ENCODE results near the gene KLK13.

The KLK13 gene

DNA sequence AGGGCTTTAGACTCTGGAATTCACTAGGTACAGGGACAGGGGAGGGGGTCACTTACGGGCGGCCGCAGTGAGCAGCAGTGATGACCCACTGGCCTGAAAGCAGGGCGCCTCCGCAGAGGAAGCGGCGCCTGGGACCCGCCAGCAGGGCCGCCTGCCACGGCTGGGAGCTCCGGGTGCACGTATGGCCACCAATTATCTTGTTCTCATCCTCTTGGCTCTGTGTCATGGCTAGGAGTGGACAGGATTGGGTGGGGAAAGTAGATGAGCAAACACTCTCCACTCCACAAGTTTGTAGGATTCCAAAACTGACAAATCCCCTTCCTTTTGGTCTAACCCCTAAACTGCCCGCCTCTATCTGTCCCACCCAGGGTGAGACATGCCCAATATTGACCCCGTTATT, 16.6 kb upstream of the KLK13 start:
- 95 to 96% methylated on average over 14 of the region's 14 CpGs for WGBS, 2 experiments
- Histone ChIP-seq H3K4me3 (ENCODE audit: insufficient read depth, low read depth, low read length) (no peak overlapping the region), H3K4me1 (ENCODE audit: control insufficient read depth, insufficient read depth, low read length) (no peaks in the 10 kb centered on the region), H3K27me3 (ENCODE audit: control insufficient read depth, insufficient read depth, low read length, poor library complexity, severe bottlenecking) (no peaks in the 10 kb centered on the region), H3K36me3 (ENCODE audit: control insufficient read depth, insufficient read depth, low read length) (no peaks in the 10 kb centered on the region), H3K9me3 (ENCODE audit: control insufficient read depth, low read length) (no peaks in the 10 kb centered on the region), H3K27ac (ENCODE audit: insufficient read depth, low read depth, low read length, poor library complexity, severe bottlenecking) (no peak overlapping the region)

DNA sequence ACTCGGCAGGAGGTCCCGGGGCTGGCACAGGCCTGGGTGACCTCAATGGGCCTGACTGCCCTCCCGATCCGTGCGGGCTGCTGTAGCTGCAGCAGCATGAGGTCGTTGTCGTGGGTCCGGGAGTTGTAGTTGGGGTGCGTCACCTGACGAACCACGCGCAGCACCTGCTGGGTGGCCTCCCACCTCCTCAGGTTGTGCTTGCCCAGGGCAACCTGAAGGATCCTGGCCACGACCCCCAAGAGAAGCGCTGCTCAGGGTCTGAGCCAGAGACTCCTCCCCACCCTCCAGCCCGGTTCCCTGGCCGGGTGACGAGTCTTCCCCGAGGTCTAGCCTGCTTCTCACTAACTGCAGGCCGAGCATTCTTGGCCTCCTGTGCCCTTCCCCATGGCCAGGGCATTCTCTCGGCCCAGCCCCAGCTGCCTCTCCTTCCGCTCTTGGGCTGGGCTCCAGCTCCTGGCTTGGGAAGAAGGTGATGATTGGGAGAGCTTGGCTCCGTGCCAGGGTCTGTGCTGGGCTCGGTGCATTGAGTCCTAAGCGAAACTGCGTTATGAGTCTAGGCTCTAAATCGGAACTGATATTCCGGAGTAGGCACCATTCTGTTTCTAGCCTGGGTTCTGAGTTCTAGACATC, 14.7 kb upstream of the KLK13 start:
- no peak overlapping the region for H3K4me3 ChIP-seq (ENCODE audit: insufficient read depth, low read depth, low read length)
- no peaks in the 10 kb centered on the region for H3K9me3 ChIP-seq (ENCODE audit: control insufficient read depth, low read length)
- H3K4me1 ChIP-seq (ENCODE audit: control insufficient read depth, insufficient read depth, low read length): no peaks in the 10 kb centered on the region
- H3K27me3 ChIP-seq (ENCODE audit: control insufficient read depth, insufficient read depth, low read length, poor library complexity, severe bottlenecking): no peaks in the 10 kb centered on the region
- no peak overlapping the region for H3K27ac ChIP-seq (ENCODE audit: insufficient read depth, low read depth, low read length, poor library complexity, severe bottlenecking)
- 93 to 94% methylated on average over 27 of the region's 27 CpGs for WGBS, 2 experiments
- H3K36me3 ChIP-seq (ENCODE audit: control insufficient read depth, insufficient read depth, low read length): no peaks in the 10 kb centered on the region

DNA sequence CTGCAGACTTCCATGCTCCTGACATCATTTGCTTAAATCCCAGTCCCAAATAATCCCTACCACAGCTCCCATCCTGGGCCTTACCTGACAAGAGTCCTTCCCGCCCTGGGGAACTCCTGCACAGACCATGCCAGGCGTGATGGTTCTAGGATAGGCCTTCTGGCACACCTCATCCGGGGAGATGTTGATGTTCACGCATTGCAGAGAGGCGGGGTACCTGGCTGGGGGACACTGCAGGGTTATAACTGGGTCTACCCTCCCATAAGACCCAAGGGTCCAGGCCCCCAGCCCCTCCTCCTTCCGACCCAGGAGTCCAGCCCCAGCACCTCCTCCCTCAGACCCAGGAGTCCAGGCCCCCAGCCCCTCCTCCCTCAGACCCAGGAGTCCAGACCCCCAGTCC, 13.8 kb upstream of the KLK13 start:
- Histone ChIP-seq H3K27ac (ENCODE audit: insufficient read depth, low read depth, low read length, poor library complexity, severe bottlenecking) (no peak overlapping the region), H3K36me3 (ENCODE audit: control insufficient read depth, insufficient read depth, low read length) (no peaks in the 10 kb centered on the region), H3K9me3 (ENCODE audit: control insufficient read depth, low read length) (no peaks in the 10 kb centered on the region), H3K4me1 (ENCODE audit: control insufficient read depth, insufficient read depth, low read length) (no peaks in the 10 kb centered on the region), H3K27me3 (ENCODE audit: control insufficient read depth, insufficient read depth, low read length, poor library complexity, severe bottlenecking) (no peaks in the 10 kb centered on the region), H3K4me3 (ENCODE audit: insufficient read depth, low read depth, low read length) (no peak overlapping the region)
- 90 to 93% methylated on average over 6 of the region's 6 CpGs for WGBS, 2 experiments

DNA sequence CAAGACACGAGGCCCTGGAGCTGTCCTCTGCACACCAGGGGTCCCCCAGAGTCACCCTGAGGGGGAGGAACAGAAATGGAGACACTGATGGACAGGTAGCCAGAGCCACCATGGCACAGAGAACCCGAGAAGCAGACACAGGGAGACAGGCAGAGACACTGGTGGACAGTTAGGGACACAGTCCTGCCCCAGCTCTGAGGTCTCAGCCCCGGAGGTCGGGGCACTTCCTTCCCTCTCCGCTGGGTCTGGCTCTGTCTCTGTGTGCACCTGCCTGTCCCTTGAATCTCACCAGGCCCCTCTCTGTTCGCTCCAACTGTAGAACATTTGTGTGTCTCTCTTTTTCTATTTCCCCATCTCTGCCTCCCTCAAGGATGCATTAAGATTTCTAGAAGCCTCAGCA, 13.2 kb upstream of the KLK13 start:
- Histone ChIP-seq H3K4me3 (ENCODE audit: insufficient read depth, low read depth, low read length) (no peak overlapping the region), H3K9me3 (ENCODE audit: control insufficient read depth, low read length) (no peaks in the 10 kb centered on the region), H3K36me3 (ENCODE audit: control insufficient read depth, insufficient read depth, low read length) (no peaks in the 10 kb centered on the region), H3K27ac (ENCODE audit: insufficient read depth, low read depth, low read length, poor library complexity, severe bottlenecking) (no peak overlapping the region), H3K27me3 (ENCODE audit: control insufficient read depth, insufficient read depth, low read length, poor library complexity, severe bottlenecking) (no peaks in the 10 kb centered on the region), H3K4me1 (ENCODE audit: control insufficient read depth, insufficient read depth, low read length) (no peaks in the 10 kb centered on the region)
- WGBS, 2 experiments: 87 to 90% methylated on average over 6 of the region's 6 CpGs

DNA sequence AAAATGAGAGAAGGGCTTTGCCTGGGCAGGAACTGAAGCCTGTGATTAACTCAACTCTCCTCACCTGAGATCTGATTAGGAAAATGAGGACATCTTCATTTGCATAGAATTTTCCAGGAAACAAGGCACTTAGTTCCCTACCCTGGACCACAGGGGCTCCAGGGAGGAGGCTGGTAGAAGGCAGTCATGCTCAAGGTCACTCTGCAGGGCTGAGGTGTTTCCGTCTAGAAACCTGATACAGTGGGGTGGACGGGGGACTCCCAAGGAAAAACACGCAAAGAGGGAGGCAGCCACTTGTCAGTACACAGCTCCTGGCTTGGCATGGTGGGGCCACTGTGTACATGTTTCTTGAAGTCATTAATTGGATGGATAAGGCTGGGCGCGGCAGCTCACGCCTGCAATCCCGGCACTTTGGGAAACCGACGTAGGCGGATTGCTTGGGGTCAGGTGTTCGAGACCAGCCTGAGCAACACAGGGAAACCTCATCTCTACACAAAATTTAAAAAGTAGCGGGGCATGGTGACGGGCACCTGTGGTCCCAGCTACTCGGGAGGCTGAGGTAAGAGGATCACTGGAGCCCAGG, 11.8 kb upstream of the KLK13 start:
- 89 to 90% methylated on average over 14 of the region's 14 CpGs for WGBS, 2 experiments
- no peaks in the 10 kb centered on the region for H3K4me1 ChIP-seq (ENCODE audit: control insufficient read depth, insufficient read depth, low read length)

DNA sequence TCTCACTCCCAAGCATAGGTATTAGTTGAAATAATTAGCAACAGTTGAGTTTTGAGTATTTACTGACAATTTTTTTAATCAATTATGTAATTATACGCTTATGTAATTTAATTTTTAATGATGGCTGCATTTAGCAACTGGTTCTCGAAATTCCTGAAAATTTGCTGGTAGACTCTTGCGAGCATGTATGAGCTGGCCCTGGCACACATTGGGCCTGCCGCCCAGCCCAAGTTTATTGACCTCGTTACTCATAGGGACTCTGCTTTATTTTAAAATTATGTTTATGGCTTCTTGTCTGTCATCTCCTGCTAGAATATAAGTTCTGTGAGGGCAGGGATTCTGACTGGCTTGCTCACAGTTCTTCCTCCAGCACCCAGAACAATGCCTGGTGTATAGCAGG, 11.1 kb upstream of the KLK13 start:
- no peaks in the 10 kb centered on the region for H3K36me3 ChIP-seq (ENCODE audit: control insufficient read depth, insufficient read depth, low read length)
- H3K27me3 ChIP-seq (ENCODE audit: control insufficient read depth, insufficient read depth, low read length, poor library complexity, severe bottlenecking): no peaks in the 10 kb centered on the region
- WGBS, 2 experiments: 96 to 97% methylated on average over 5 of the region's 5 CpGs
- H3K9me3 ChIP-seq (ENCODE audit: control insufficient read depth, low read length): no peaks in the 10 kb centered on the region
- no peak overlapping the region for H3K4me3 ChIP-seq (ENCODE audit: insufficient read depth, low read depth, low read length)
- no peak overlapping the region for H3K27ac ChIP-seq (ENCODE audit: insufficient read depth, low read depth, low read length, poor library complexity, severe bottlenecking)
- H3K4me1 ChIP-seq (ENCODE audit: control insufficient read depth, insufficient read depth, low read length): no peaks in the 10 kb centered on the region

More for the DNA sequence above, 11.8 kb upstream of the KLK13 start:
- no peaks in the 10 kb centered on the region for H3K36me3 ChIP-seq (ENCODE audit: control insufficient read depth, insufficient read depth, low read length)
- H3K27me3 ChIP-seq (ENCODE audit: control insufficient read depth, insufficient read depth, low read length, poor library complexity, severe bottlenecking): no peaks in the 10 kb centered on the region
- no peak overlapping the region for H3K27ac ChIP-seq (ENCODE audit: insufficient read depth, low read depth, low read length, poor library complexity, severe bottlenecking)
- H3K4me3 ChIP-seq (ENCODE audit: insufficient read depth, low read depth, low read length): no peak overlapping the region
- H3K9me3 ChIP-seq (ENCODE audit: control insufficient read depth, low read length): no peaks in the 10 kb centered on the region

DNA sequence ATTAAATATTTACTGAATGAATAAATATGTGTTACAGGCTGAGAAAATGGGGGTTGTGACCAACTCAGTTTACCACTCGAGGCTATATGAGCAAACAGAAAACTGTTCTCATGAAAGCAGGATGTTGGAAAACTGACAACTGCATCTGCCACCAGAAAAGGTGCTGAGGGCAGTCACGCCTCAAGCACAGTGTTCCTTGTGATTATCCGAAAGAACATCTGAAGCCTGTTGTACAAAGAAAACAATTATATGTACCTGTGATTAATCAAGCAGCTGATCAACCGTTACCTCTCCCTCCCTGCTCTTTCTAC, 6.2 kb upstream of the KLK13 start:
- H3K9me3 ChIP-seq (ENCODE audit: control insufficient read depth, low read length): no peaks in the 10 kb centered on the region
- no peak overlapping the region for H3K27ac ChIP-seq (ENCODE audit: insufficient read depth, low read depth, low read length, poor library complexity, severe bottlenecking)
- H3K4me1 ChIP-seq (ENCODE audit: control insufficient read depth, insufficient read depth, low read length): no peaks in the 10 kb centered on the region
- peaks cover 4% of the 10 kb centered on the region for H3K27me3 ChIP-seq (ENCODE audit: control insufficient read depth, insufficient read depth, low read length, poor library complexity, severe bottlenecking)
- no peak overlapping the region for H3K4me3 ChIP-seq (ENCODE audit: insufficient read depth, low read depth, low read length)
- 90 to 92% methylated on average over 4 of the region's 4 CpGs for WGBS, 2 experiments
- no peaks in the 10 kb centered on the region for H3K36me3 ChIP-seq (ENCODE audit: control insufficient read depth, insufficient read depth, low read length)

DNA sequence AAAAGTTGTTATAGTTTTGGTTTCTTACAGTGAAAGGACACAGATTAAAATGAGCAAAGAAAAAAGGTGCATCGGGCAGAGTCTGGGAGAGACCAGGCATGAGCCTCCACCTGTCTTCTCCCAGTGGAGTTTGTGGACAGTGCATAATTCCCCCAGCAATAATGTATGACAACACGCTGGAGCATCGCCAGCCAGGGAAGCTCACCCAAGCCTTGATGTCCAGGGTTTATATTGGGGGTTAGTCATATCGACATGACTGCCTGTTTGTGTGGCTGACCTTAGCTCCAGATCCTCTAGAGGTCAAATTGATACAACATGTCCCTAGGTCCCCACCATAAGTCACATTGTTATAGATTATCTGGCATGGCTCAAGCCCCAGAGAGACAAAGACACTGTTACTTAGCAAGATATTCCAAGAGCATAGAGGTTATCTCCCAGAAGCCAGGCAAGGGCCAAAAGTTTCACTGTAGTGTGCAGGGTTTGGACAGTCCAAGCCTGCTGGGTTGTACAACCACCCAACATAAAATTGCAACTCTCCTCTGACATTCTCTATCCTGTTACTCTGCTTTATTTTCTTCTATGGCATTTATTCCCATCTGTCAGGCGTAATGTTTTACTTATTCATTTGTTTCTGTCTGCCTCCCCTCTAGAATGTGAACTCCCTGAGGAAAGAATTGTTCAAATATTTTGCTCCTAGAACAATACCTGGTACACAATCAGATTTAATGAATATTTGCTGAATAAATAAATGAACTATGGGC, 5.6 kb upstream of the KLK13 start:
- H3K27me3 ChIP-seq (ENCODE audit: control insufficient read depth, insufficient read depth, low read length, poor library complexity, severe bottlenecking): peaks cover 9% of the 10 kb centered on the region
- H3K4me3 ChIP-seq (ENCODE audit: insufficient read depth, low read depth, low read length): no peak overlapping the region
- 90 to 91% methylated on average over 5 of the region's 5 CpGs for WGBS, 2 experiments
- no peaks in the 10 kb centered on the region for H3K4me1 ChIP-seq (ENCODE audit: control insufficient read depth, insufficient read depth, low read length)
- H3K9me3 ChIP-seq (ENCODE audit: control insufficient read depth, low read length): no peaks in the 10 kb centered on the region
- H3K36me3 ChIP-seq (ENCODE audit: control insufficient read depth, insufficient read depth, low read length): no peaks in the 10 kb centered on the region
- no peak overlapping the region for H3K27ac ChIP-seq (ENCODE audit: insufficient read depth, low read depth, low read length, poor library complexity, severe bottlenecking)

DNA sequence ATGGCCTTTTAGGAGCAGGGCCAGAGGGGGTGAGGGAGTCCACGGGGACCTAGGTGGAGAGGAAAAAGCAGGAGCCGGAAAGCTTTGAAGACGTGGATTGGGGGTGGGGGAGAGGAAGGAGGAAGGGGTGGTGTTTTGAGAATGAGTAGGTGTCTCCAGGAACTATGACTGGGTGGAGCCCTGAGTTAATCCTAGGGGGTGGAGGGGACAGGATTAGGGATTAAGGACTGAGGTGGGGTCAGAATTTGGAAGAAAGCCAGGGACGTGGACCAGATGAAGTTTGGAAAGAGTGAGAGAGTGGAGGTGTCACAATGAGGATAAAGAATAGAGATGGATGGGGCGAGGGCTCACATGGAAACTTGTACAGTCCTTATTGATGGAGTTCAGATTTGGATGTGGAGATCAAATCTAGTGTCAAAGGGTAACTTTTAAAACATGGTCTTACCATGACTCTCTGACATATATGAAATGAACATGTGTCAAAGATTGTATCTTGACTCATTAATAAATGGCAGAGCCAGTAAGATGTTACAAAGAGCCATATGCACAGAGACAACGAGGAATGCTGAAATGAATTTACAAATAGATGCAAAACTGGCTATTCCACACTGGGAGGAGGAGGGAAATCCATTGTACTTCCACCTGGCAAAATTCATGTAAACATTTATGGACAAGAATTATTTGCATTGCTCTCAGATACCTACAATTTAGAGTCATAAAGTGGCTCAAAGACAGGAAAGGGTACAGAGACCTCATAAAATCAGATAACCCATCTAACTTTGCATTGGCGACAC, 1.7 kb upstream of the KLK13 start:
- no peak overlapping the region for H3K27ac ChIP-seq (ENCODE audit: insufficient read depth, low read depth, low read length, poor library complexity, severe bottlenecking)
- WGBS, 2 experiments: 87% methylated on average over 7 of the region's 7 CpGs
- peaks cover 25% of the 10 kb centered on the region for H3K27me3 ChIP-seq (ENCODE audit: control insufficient read depth, insufficient read depth, low read length, poor library complexity, severe bottlenecking)
- H3K4me1 ChIP-seq (ENCODE audit: control insufficient read depth, insufficient read depth, low read length): no peaks in the 10 kb centered on the region
- no peak overlapping the region for H3K4me3 ChIP-seq (ENCODE audit: insufficient read depth, low read depth, low read length)
- H3K9me3 ChIP-seq (ENCODE audit: control insufficient read depth, low read length): no peaks in the 10 kb centered on the region
- no peaks in the 10 kb centered on the region for H3K36me3 ChIP-seq (ENCODE audit: control insufficient read depth, insufficient read depth, low read length)

All from ectodermal cell (in vitro differentiated cells).